HepG2 (cell line): ENCODE results near the gene UNC79. TPM values are rescaled to one million over a fixed set of nuclear protein-coding genes. Genes with fewer than 3 reads are reported as not detected.

Experiments used
- ATAC-seq: fragments of 200-7000 bp; cut with Tn5 transposase; 3 replicates; pipeline ENCODE4 v1.9.1; 2020; ENCODE audit warnings: mild to moderate bottlenecking, moderate library complexity
- BruUV-seq: library from RNA; stranded (reverse); fragments of 400-500 nt; replicated peaks from 2 replicates; lab custom pipeline; 2021; lab: Mats Ljungman, UMichigan
- CTCF ChIA-PET: fragments of 300-600 bp; formaldehyde crosslinking; extraction: SDS; loops from one replicate; lab custom pipeline; 2021; ENCODE audit warnings: low total read pairs, inconsistent platforms, low intra/inter-chr PET ratio; lab: Yijun Ruan, JAX
- POLR2A ChIA-PET: fragments of 350-600 bp; sonication (Branson Sonifier 250); formaldehyde crosslinking; loops from one replicate; lab custom pipeline; 2020; ENCODE audit warnings: antibody characterized with exemption, inconsistent platforms; lab: Yijun Ruan, JAX
- DNase-seq: peaks from one replicate; pipeline ENCODE4 v3.0.0-alpha.2; 2015; ENCODE audit warnings: low spot score
- FAIRE-seq: peaks from 3 replicates; lab custom pipeline; 2011; peaks lifted over from hg19 to GRCh38; lab: Jason Lieb, UNC
- H2AFZ ChIP-seq: one replicate; pipeline ENCODE4 v1.6.1; 2011; ENCODE audit warnings: low read length, inconsistent platforms
- H3K27ac ChIP-seq: fragments of 300-600 bp; 3 replicates; pipeline ENCODE4 v1.8.0; 2011; ENCODE audit warnings: mixed run types, mild to moderate bottlenecking, mixed read lengths, low read length, inconsistent platforms; ENCODE audit not compliant: insufficient read depth; ENCODE audit errors: extremely low read length
- H3K27me3 ChIP-seq, 2 experiments: fragments of 200-600 bp in 1 of 2; 2 replicates in 1 of 2; 3 replicates in 1 of 2; pipeline versions ENCODE4 v1.6.0 to v1.8.0; 2011; ENCODE audit warnings: low read length in 2 of 2, mild to moderate bottlenecking in 2 of 2, moderate library complexity in 2 of 2, inconsistent platforms in 1 of 2; ENCODE audit not compliant: insufficient read depth in 2 of 2, control insufficient read depth in 1 of 2
- H3K36me3 ChIP-seq, 2 experiments: fragments of 200-600 bp in 1 of 2; replicated peaks in 1 of 2; 2 replicates in 1 of 2; 3 replicates in 1 of 2; pipeline versions ENCODE4 v1.5.1 to v1.8.0; 2011; ENCODE audit warnings: low read length in 2 of 2, inconsistent platforms in 1 of 2; ENCODE audit not compliant: insufficient read depth in 2 of 2, control insufficient read depth in 1 of 2
- H3K4me1 ChIP-seq: 2 replicates; pipeline ENCODE4 v1.5.1; 2012; ENCODE audit warnings: low read length, inconsistent platforms; ENCODE audit not compliant: insufficient read depth
- H3K4me2 ChIP-seq: 2 replicates; pipeline ENCODE4 v1.6.0; 2011; ENCODE audit warnings: low read depth, low read length, inconsistent platforms
- H3K4me3 ChIP-seq, 3 experiments: fragments of 200-600 bp in 1 of 3; sonication (generic), shearing (Covaris generic) in 1 of 3; replicated peaks in 1 of 3; 2 replicates each; pipeline ENCODE4 v1.5.1; 2011 to 2016; ENCODE audit warnings: low read length in 3 of 3, inconsistent platforms in 2 of 3, low read depth in 2 of 3, mild to moderate bottlenecking in 2 of 3, control low read depth in 1 of 3, mixed read lengths in 1 of 3; ENCODE audit not compliant: insufficient read depth in 1 of 3
- H3K79me2 ChIP-seq: one replicate; pipeline ENCODE4 v1.6.1; 2011; ENCODE audit warnings: low read length, inconsistent platforms; ENCODE audit not compliant: insufficient read depth
- H3K9ac ChIP-seq: 2 replicates; pipeline ENCODE4 v1.6.0; 2011; ENCODE audit warnings: mild to moderate bottlenecking, low read depth, low read length, inconsistent platforms; ENCODE audit not compliant: insufficient read depth
- H3K9me3 ChIP-seq: 2 replicates; pipeline ENCODE4 v1.5.1; 2012; ENCODE audit warnings: mild to moderate bottlenecking, low read length
- H4K20me1 ChIP-seq: 2 replicates; pipeline ENCODE4 v1.6.0; 2011; ENCODE audit warnings: inconsistent platforms, mild to moderate bottlenecking, low read length, moderate library complexity; ENCODE audit not compliant: insufficient read depth
- CERS6 ChIP-seq: sonication (generic); formaldehyde crosslinking; IDR thresholded peaks from 2 replicates; pipeline ENCODE4 v1.5.0; 2020; ENCODE audit warnings: missing genetic modification reagents
- DZIP1 ChIP-seq: sonication (generic); formaldehyde crosslinking; IDR thresholded peaks from 2 replicates; pipeline ENCODE4 v1.5.0; 2020; ENCODE audit warnings: mild to moderate bottlenecking, missing genetic modification reagents
- ELF1 ChIP-seq: sonication (generic); formaldehyde crosslinking; IDR thresholded peaks from 2 replicates; pipeline ENCODE4 v1.4.0; 2020; ENCODE audit warnings: missing genetic modification reagents
- FOXP4 ChIP-seq: sonication (generic); formaldehyde crosslinking; IDR thresholded peaks from 2 replicates; pipeline ENCODE4 v1.4.0; 2020; ENCODE audit warnings: missing genetic modification reagents
- GTF3A ChIP-seq: sonication (generic); formaldehyde crosslinking; conservative IDR thresholded peaks from 2 replicates; pipeline ENCODE4 v1.4.0; 2020; ENCODE audit warnings: mild to moderate bottlenecking, missing genetic modification reagents
- HINFP ChIP-seq: sonication (generic); formaldehyde crosslinking; IDR thresholded peaks from 2 replicates; pipeline ENCODE4 v1.4.0; 2020; ENCODE audit warnings: low read depth, mild to moderate bottlenecking, missing genetic modification reagents
- HOMEZ ChIP-seq: IDR thresholded peaks from 2 replicates; pipeline ENCODE4 v1.6.1; 2016; ENCODE audit warnings: low read depth
- SKIL ChIP-seq: sonication (generic); formaldehyde crosslinking; IDR thresholded peaks from 2 replicates; pipeline ENCODE4 v1.8.0; 2022; ENCODE audit warnings: missing genetic modification reagents, mild to moderate bottlenecking, moderate library complexity, borderline replicate concordance
- ZBTB14 ChIP-seq: sonication (generic); formaldehyde crosslinking; IDR thresholded peaks from 2 replicates; pipeline ENCODE4 v1.4.0; 2020; ENCODE audit warnings: missing genetic modification reagents
- ZBTB7A ChIP-seq: sonication (generic); formaldehyde crosslinking; IDR thresholded peaks from 2 replicates; pipeline ENCODE4 v1.8.0; 2022; ENCODE audit warnings: mild to moderate bottlenecking, missing genetic modification reagents
- ZNF138 ChIP-seq: sonication (generic); formaldehyde crosslinking; IDR thresholded peaks from 2 replicates; pipeline ENCODE4 v1.5.0; 2020; ENCODE audit warnings: mild to moderate bottlenecking, low read depth, missing genetic modification reagents
- WGBS: methylation state at CpG from one replicate; pipeline ENCODE4 v1.1.6; 2017; ENCODE audit warnings: low lambda C conversion rate; 5-methylcytosine and 5-hydroxymethylcytosine counted together
- in situ Hi-C: cut with HindIII; loops from 2 replicates; pipeline ENCODE4 v1.10.0; 2017; ENCODE audit warnings: low pct_unique_long_range_greater_than_20kb; ENCODE audit not compliant: extremely low pct_ligation_motif_present
- intact Hi-C: fragments of 100-400 bp; cut with micrococcal nuclease; formaldehyde crosslinking; loops from one replicate; pipeline ENCODE4 v1.10.0; 2022; ENCODE audit not compliant: unreplicated experiment
- polyA plus RNA-seq, 8 experiments: library from polyadenylated mRNA; depleted of rRNA in 3 of 8; stranded (reverse) in 7 of 8; unstranded in 1 of 8; fragments of >200 nt; fragmentation: Illumina TruSeq in 4 of 8; extraction: Trizol in 4 of 8; gene quantifications; 2 replicates each; pipeline versions ENCODE4 v1.2.1 to v1.2.3, GENCODE V29; 2011 to 2016; ENCODE audit warnings: low read depth in 4 of 8, missing spikeins in 1 of 8, mixed read lengths in 1 of 8; ENCODE audit not compliant: insufficient read depth in 1 of 8
- total RNA-seq, 5 experiments: library from RNA; depleted of rRNA; stranded (reverse); fragments of >200 nt; fragmentation: Illumina TruSeq; extraction: Trizol; gene quantifications; 2 replicates each; pipeline ENCODE4 v1.2.3, GENCODE V29; 2016; ENCODE audit warnings: low read depth in 1 of 5

The UNC79 gene
- total and polyA plus RNA-seq, 2 of the 13 experiments (the other 11 are each of a cell fraction or from before 2014, with no cell fraction given) = under 0.01 TPM; not detected in 1

- intact Hi-C loops = no loop called here
- TF ChIP-seq HINFP = no peak
- no peak for TF ChIP-seq SKIL (CRISPR knock-in tag)
- no peak for TF ChIP-seq DZIP1 (CRISPR knock-in tag)
- no peak for TF ChIP-seq ZBTB14 (CRISPR knock-in tag)
- TF ChIP-seq ZNF138 (CRISPR knock-in tag) = no peak
- no peak for TF ChIP-seq GTF3A (CRISPR knock-in tag)
- no peak for TF ChIP-seq HOMEZ (CRISPR knock-in tag)
- no peak for TF ChIP-seq ZBTB7A (CRISPR knock-in tag)
- TF ChIP-seq FOXP4 = no peak
- no peak for TF ChIP-seq ELF1 (CRISPR knock-in tag)
- no peak for TF ChIP-seq CERS6 (CRISPR knock-in tag)
Measured at GRCh38 chr14:93454224-93454623, 23.5 kb downstream of the UNC79 start.

More at GRCh38 chr14:93454224-93454623, 23.5 kb downstream of the UNC79 start:
- WGBS = 0% methylated on average over 1 of the region's 1 CpG
- Histone ChIP-seq H3K36me3 (no peaks in the 10 kb centered on the region), H3K27me3 (0 out of 5 replicates have a peak, but pooled peaks cover 0 to 3% of the 10 kb centered on the region in 2 experiments), H3K4me3 (no peak overlapping the region), H2AFZ (no peak overlapping the region), H3K9me3 (no peaks in the 10 kb centered on the region), H3K9ac (no peak overlapping the region), H3K4me1 (no peaks in the 10 kb centered on the region), H4K20me1 (no peaks in the 10 kb centered on the region), H3K4me2 (no peak overlapping the region), H3K27ac (no peak overlapping the region), H3K79me2 (no peaks in the 10 kb centered on the region)
- no TSS peak for BruUV-seq
- FAIRE-seq (no peak), ATAC-seq (no peak), DNase-seq (no peak)
- ChIA-PET POLR2A (no interaction called here), CTCF (no interaction called here)
- in situ Hi-C loops = no loop called here
